T-cell (primary cell): ENCODE results near the gene MPPE1. TPM values are rescaled to one million over a fixed set of nuclear protein-coding genes. Genes with fewer than 3 reads are reported as not detected.
A peak's percentile ranks its signal among the peaks of the same experiment; 100 is the strongest.

Experiments used
- ATAC-seq, 4 experiments: fragments of 200-7000 bp in 3 of 4; fragments of 150-1000 bp in 1 of 4; cut with Tn5 transposase; replicated peaks in 1 of 4; 1 replicate in 3 of 4; 2 replicates in 1 of 4; pipeline ENCODE4 v1.10.0; 2021; ENCODE audit warnings: moderate library complexity in 3 of 4, mild to moderate bottlenecking in 2 of 4, moderate number of reproducible peaks in 1 of 4
- CTCF ChIA-PET, 2 donors: fragments of 300-600 bp; sonication (Branson Sonifier 250); formaldehyde crosslinking; loops; one replicate each; lab custom pipeline; 2022; ENCODE audit warnings: antibody characterized with exemption in 2 of 2; lab: Charles Lee
- POLR2A ChIA-PET, 2 donors: fragments of 300-600 bp; sonication (Branson Sonifier 250); formaldehyde crosslinking; loops; one replicate each; lab custom pipeline; 2022; ENCODE audit warnings: antibody characterized with exemption in 2 of 2; lab: Charles Lee
- DNase-seq, 35 experiments: peaks; one replicate each; pipeline versions ENCODE4 v3.0.0 to v3.0.0-alpha.2; 2013 to 2023
- H3K27ac ChIP-seq: one replicate; pipeline ENCODE4 v1.5.1; 2013; ENCODE audit warnings: low read length
- H3K27me3 ChIP-seq, 2 experiments: replicated peaks in 1 of 2; 1 replicate in 1 of 2; 2 replicates in 1 of 2; pipeline versions ENCODE4 v1.6.1 to v1.7.0; 2013; ENCODE audit warnings: low read length in 1 of 2, mixed read lengths in 1 of 2; ENCODE audit not compliant: control insufficient read depth in 2 of 2, insufficient read depth in 2 of 2; ENCODE audit errors: extremely low read depth in 1 of 2
- H3K36me3 ChIP-seq, 2 donors: 1 replicate in 1 of 2; 2 replicates in 1 of 2; pipeline versions ENCODE4 v1.6.1 to v1.7.0; 2013; ENCODE audit warnings: low read length in 1 of 2; ENCODE audit not compliant: control insufficient read depth in 2 of 2, insufficient read depth in 1 of 2; ENCODE audit errors: extremely low read depth in 1 of 2
- H3K4me1 ChIP-seq, 2 experiments: 1 replicate in 1 of 2; 2 replicates in 1 of 2; pipeline versions ENCODE4 v1.6.1 to v1.7.0; 2013; ENCODE audit warnings: low read length in 2 of 2, mixed read lengths in 1 of 2; ENCODE audit not compliant: insufficient read depth in 2 of 2, control insufficient read depth in 1 of 2; ENCODE audit errors: extremely low read depth in 1 of 2
- H3K4me3 ChIP-seq, 2 donors: 1 replicate in 1 of 2; 2 replicates in 1 of 2; pipeline versions ENCODE4 v1.5.1 to v1.7.0; 2013; ENCODE audit warnings: mild to moderate bottlenecking in 2 of 2, low read length in 1 of 2, moderate library complexity in 1 of 2; ENCODE audit not compliant: control insufficient read depth in 1 of 2; ENCODE audit errors: extremely low read depth in 1 of 2
- H3K9me3 ChIP-seq: 2 replicates; pipeline ENCODE4 v1.7.0; 2013
- H3K27ac Mint-ChIP-seq, 2 donors: one replicate each; pipeline ENCODE4 v1.8.0; 2020 to 2021; ENCODE audit warnings: mild to moderate bottlenecking in 2 of 2, mixed read lengths in 2 of 2
- H3K27me3 Mint-ChIP-seq, 2 donors: one replicate each; pipeline ENCODE4 v1.8.0; 2021 to 2022; ENCODE audit warnings: mixed read lengths in 2 of 2
- H3K36me3 Mint-ChIP-seq: one replicate; pipeline ENCODE4 v1.8.0; 2021; ENCODE audit warnings: mixed read lengths
- H3K4me1 Mint-ChIP-seq, 3 donors: one replicate each; pipeline ENCODE4 v1.8.0; 2020 to 2022; ENCODE audit warnings: mixed read lengths in 3 of 3, mild to moderate bottlenecking in 1 of 3
- H3K4me3 Mint-ChIP-seq, 3 donors: one replicate each; pipeline ENCODE4 v1.8.0; 2020 to 2022; ENCODE audit warnings: mild to moderate bottlenecking in 3 of 3, mixed read lengths in 3 of 3, moderate library complexity in 3 of 3
- H3K9me3 Mint-ChIP-seq, 3 donors: one replicate each; pipeline ENCODE4 v1.8.0; 2020 to 2022; ENCODE audit warnings: mixed read lengths in 3 of 3
- WGBS: methylation state at CpG from one replicate; pipeline ENCODE4 v1.1.5; 2013; ENCODE audit warnings: missing lambda C conversion rate; ENCODE audit not compliant: insufficient coverage; 5-methylcytosine and 5-hydroxymethylcytosine counted together
- total RNA-seq, 35 experiments: library from RNA in 6 of 35; stranded (reverse) in 6 of 35; fragments of 120-200 nt in 1 of 35; gene quantifications; one replicate each; pipeline versions ENCODE4 v1.2.1 to v1.2.4 and lab custom pipeline; 2013 to 2026

The MPPE1 gene
- total RNA-seq, 5 donors from 2014 or later (not counting 1 experiment from before 2014, with no cell fraction given): 56.0 to 90.4 (median 77.2) TPM

DNA sequence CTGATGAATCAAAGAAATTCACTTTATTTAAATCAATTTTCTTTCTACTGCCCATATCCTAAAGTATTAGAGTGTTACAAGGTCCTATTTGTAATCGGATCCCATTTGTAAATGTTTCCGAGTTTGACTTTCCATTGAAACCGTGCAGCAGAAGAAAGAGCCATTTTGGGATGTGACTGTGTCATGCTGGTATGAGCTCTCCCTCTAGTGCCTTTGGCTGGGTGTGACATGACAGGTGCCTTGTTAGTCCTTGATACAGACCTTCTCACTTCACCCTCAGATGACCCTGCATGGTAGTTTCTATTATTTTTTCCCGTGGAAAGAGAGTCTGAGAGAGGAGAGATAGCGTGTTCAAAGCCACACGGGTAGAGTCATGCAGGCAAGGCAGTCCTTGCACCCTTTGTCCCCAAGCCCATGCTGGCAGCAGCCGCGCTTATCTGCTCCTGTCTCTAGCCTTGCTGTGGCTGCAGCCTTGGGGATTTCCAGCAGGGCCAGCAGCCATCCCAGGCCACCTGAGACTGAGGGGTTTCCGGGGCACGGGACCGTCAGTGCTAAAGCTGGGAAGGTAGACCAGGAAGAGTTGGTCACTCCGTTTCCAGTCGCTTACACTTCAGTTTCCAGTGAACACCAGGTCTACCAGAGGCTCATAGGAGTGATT lies 35.5 kb downstream of the MPPE1 start:
- H3K27ac Mint-ChIP-seq: no peak overlapping the region
- Histone ChIP-seq H3K9me3 (no peaks in the 10 kb centered on the region), H3K27ac (no peak overlapping the region), H3K4me1 (no peaks in the 10 kb centered on the region), H3K27me3 (peaks cover 0 to 2% of the 10 kb centered on the region in 2 experiments), H3K4me3 (no peak overlapping the region), H3K36me3 (no peaks in the 10 kb centered on the region)
- ATAC-seq (peak in 2 of 4 experiments; percentile 51 to 60), DNase-seq (peak in 3 of 35 experiments; percentile 8 to 50 (median 16))
- no peak overlapping the region for H3K4me3 Mint-ChIP-seq
- H3K9me3 Mint-ChIP-seq: peaks cover 0 to 4% (median 0%) of the 10 kb centered on the region in 3 donors
- 78% methylated on average over 11 of the region's 13 CpGs for WGBS
- peaks cover 0 to 6% of the 10 kb centered on the region in 2 donors for H3K27me3 Mint-ChIP-seq
- ChIA-PET CTCF (interaction anchor here in 1 of 2 donors (0.7 kb wide), 1 partner anchor 139 kb away, joined by 3 read pairs; no protein-coding TSS in a partner anchor), POLR2A (interaction anchor here (0.5 to 0.6 kb wide), 2 partner anchors 31 to 164 kb away, joined by 5 to 6 read pairs; no protein-coding TSS in a partner anchor)
- peaks cover 7% of the 10 kb centered on the region for H3K36me3 Mint-ChIP-seq
- H3K4me1 Mint-ChIP-seq: peaks cover 0 to 3% (median 3%) of the 10 kb centered on the region in 3 donors

DNA sequence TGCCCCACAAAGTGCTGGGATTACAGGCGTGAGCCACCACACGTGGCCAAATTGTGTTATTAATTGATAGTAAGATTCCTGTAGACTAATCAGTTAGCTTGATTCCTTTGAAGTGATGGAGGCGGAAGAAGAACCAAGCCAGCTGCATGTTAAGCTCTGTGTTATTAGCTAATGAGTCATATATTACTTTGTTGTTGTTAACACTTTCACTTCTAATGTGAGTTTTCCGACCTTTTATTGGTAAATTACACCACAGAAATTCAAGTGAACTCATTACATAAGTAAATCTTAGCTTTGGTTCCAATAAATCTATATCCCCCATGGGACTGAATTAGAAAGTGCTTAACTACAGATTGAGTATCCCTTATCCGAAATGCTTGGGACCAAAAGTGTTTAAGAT lies 36.6 kb downstream of the MPPE1 start:
- H3K9me3 Mint-ChIP-seq: peaks cover 0 to 4% (median 0%) of the 10 kb centered on the region in 3 donors
- no peak overlapping the region for H3K4me3 Mint-ChIP-seq
- peaks cover 0 to 3% (median 3%) of the 10 kb centered on the region in 3 donors for H3K4me1 Mint-ChIP-seq
- Histone ChIP-seq H3K27me3 (peaks cover 0 to 9% of the 10 kb centered on the region in 2 experiments), H3K4me1 (no peaks in the 10 kb centered on the region), H3K36me3 (no peaks in the 10 kb centered on the region), H3K4me3 (no peak overlapping the region), H3K9me3 (no peaks in the 10 kb centered on the region), H3K27ac (no peak overlapping the region)
- no peak overlapping the region for H3K27ac Mint-ChIP-seq
- peaks cover 2 to 6% of the 10 kb centered on the region in 2 donors for H3K27me3 Mint-ChIP-seq
- WGBS: no CpG with 5 or more reads among the region's 5 CpGs
- DNase-seq (no peak), ATAC-seq (no peak)
- CTCF ChIA-PET: no interaction called here
- POLR2A ChIA-PET: no interaction called here
- H3K36me3 Mint-ChIP-seq: peaks cover 7% of the 10 kb centered on the region

DNA sequence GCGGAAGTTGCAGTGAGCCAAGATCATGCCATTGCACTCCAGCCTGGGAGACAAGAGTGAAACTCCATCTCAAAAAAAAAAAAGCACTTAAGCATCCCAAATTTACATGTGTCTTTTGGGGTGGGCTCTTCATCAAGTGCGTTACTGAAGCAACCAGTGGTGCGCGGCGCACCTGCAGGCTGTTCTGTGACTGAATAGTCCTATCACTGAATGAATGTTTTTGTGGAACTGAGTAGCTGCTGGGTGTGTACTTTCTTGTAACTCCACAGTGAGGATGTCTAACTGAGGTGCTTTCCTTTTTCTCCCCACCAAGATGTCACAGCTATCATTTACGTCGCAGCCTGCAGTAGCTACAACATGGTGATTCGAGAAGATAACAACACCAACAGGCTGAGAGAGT lies 39.9 kb downstream of the MPPE1 start:
- peaks cover 0 to 3% (median 3%) of the 10 kb centered on the region in 3 donors for H3K4me1 Mint-ChIP-seq
- 89% methylated on average over 3 of the region's 8 CpGs for WGBS

DNA sequence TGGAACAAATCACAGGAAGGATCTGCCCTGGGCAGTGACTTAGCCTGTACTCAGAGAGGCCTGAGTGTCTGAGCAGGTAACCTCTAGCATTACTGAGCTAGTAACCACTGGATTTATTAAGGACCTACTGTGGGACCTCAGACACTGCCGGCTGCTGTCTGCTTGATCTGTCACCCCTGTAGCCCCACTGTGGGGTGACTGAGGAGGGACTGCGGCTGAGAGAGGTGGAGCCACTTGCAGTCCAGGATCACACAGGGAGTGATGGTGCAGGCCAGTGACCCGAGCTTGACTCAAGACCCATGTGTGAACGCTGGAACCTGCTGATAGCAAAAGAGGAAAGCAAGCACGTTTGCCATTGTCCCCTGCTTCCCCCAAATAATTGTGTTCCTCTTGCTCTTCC lies 41.4 kb downstream of the MPPE1 start:
- H3K4me1 Mint-ChIP-seq: peaks cover 0 to 3% (median 3%) of the 10 kb centered on the region in 3 donors
- ATAC-seq: no peak
- WGBS: 76% methylated on average over 2 of the region's 5 CpGs

More for the DNA sequence above, 39.9 kb downstream of the MPPE1 start:
- no peak overlapping the region for H3K4me3 ChIP-seq
- no peaks in the 10 kb centered on the region for H3K9me3 ChIP-seq
- Mint-ChIP-seq H3K4me3 (no peak overlapping the region), H3K36me3 (no peaks in the 10 kb centered on the region), H3K27ac (no peak overlapping the region), H3K9me3 (no peaks in the 10 kb centered on the region), H3K27me3 (peaks cover 7 to 9% of the 10 kb centered on the region in 2 donors)
- no peaks in the 10 kb centered on the region for H3K4me1 ChIP-seq
- CTCF ChIA-PET: no interaction called here
- peaks cover 3 to 21% of the 10 kb centered on the region in 2 experiments for H3K27me3 ChIP-seq
- DNase-seq (no peak), ATAC-seq (no peak)
- POLR2A ChIA-PET: no interaction called here
- H3K36me3 ChIP-seq: no peaks in the 10 kb centered on the region
- H3K27ac ChIP-seq: no peak overlapping the region

DNA sequence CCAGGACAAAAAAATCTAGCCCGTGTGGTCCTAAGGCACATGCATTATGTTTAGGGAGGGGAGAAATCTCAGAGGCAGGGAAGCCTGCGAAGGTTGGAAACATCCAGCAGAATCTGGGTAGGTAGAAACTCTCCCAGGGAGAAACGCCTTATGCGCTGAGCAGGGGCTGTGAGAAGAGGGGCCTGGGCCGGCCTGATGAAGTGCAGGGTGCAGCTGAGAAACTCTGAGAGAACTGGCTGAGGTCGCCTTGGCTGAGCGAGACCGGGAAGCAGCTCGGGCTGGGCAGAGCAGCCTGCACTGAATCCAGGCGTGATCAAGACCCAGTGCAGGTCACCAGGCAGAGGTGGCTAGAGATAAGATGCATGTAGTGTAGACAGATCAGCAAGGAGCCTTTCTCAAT lies 41.8 kb downstream of the MPPE1 start:
- H3K9me3 ChIP-seq: no peaks in the 10 kb centered on the region
- H3K4me3 ChIP-seq: no peak overlapping the region
- H3K27ac ChIP-seq: no peak overlapping the region
- DNase-seq: no peak
- ATAC-seq: no peak
- no peaks in the 10 kb centered on the region for H3K4me1 ChIP-seq
- Mint-ChIP-seq H3K36me3 (no peaks in the 10 kb centered on the region), H3K9me3 (no peaks in the 10 kb centered on the region), H3K4me1 (peaks cover 0 to 2% (median under 1%) of the 10 kb centered on the region in 3 donors), H3K27ac (no peak overlapping the region), H3K4me3 (no peak overlapping the region), H3K27me3 (peaks cover 3 to 7% of the 10 kb centered on the region in 2 donors)
- WGBS: 94% methylated on average over 7 of the region's 10 CpGs
- CTCF ChIA-PET: interaction anchor here in 1 of 2 donors (0.6 kb wide), 1 partner anchor 9 kb away, joined by 3 read pairs; no protein-coding TSS in a partner anchor
- peaks cover 3 to 21% of the 10 kb centered on the region in 2 experiments for H3K27me3 ChIP-seq
- no peaks in the 10 kb centered on the region for H3K36me3 ChIP-seq
- POLR2A ChIA-PET: no interaction called here

More for the DNA sequence above, 41.4 kb downstream of the MPPE1 start:
- Mint-ChIP-seq H3K9me3 (no peaks in the 10 kb centered on the region), H3K36me3 (no peaks in the 10 kb centered on the region), H3K27me3 (peaks cover 3 to 7% of the 10 kb centered on the region in 2 donors), H3K4me3 (no peak overlapping the region), H3K27ac (no peak overlapping the region)
- POLR2A ChIA-PET: no interaction called here
- Histone ChIP-seq H3K36me3 (no peaks in the 10 kb centered on the region), H3K4me1 (no peaks in the 10 kb centered on the region), H3K9me3 (no peaks in the 10 kb centered on the region), H3K4me3 (no peak overlapping the region), H3K27me3 (peaks cover 3 to 21% of the 10 kb centered on the region in 2 experiments), H3K27ac (no peak overlapping the region)
- CTCF ChIA-PET: no interaction called here
- DNase-seq: no peak

DNA sequence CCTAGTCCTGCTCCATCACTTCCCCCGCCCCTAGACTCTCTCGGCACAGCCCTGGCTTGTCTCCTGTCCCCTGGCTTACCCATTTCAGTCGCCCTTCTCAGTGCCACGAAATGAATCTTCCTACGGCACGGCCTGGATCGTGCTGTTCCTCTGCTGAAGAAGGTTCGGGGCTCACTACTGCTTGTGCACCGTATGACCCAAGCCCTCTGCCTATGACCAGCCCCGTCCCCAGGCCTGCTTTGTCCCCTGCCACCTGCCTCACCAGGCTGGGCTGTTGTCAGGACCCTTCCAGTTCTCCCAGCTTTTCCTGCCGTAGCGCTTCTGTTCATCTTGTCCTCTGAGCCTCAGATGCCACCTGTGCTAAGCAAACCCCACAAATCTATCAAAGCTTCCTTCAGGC lies 43.0 kb downstream of the MPPE1 start:
- H3K4me3 ChIP-seq: no peak overlapping the region
- H3K27ac Mint-ChIP-seq: no peak overlapping the region
- peaks cover 3 to 21% of the 10 kb centered on the region in 2 experiments for H3K27me3 ChIP-seq
- peaks cover 3 to 7% of the 10 kb centered on the region in 2 donors for H3K27me3 Mint-ChIP-seq
- ChIA-PET CTCF (interaction anchor here in 1 of 2 donors (0.7 kb wide), 1 partner anchor 22 kb away, joined by 3 read pairs; no protein-coding TSS in a partner anchor), POLR2A (no interaction called here)
- no peak overlapping the region for H3K27ac ChIP-seq
- no peaks in the 10 kb centered on the region for H3K9me3 Mint-ChIP-seq
- DNase-seq (no peak), ATAC-seq (no peak)
- no peak overlapping the region for H3K4me3 Mint-ChIP-seq
- no peaks in the 10 kb centered on the region for H3K36me3 ChIP-seq
- H3K9me3 ChIP-seq: no peaks in the 10 kb centered on the region
- H3K4me1 ChIP-seq: no peaks in the 10 kb centered on the region
- no peaks in the 10 kb centered on the region for H3K4me1 Mint-ChIP-seq
- WGBS: 91% methylated on average over 12 of the region's 12 CpGs
- no peaks in the 10 kb centered on the region for H3K36me3 Mint-ChIP-seq
